Astrocyte of the spinal cord (primary cell): ENCODE data around the gene GADD45A.
A peak's percentile ranks its signal among the peaks of the same experiment; 100 is the strongest.

Experiments
- DNase-seq: peaks from one replicate; pipeline ENCODE4 v3.0.0; 2011; ENCODE audit warnings: low read depth, low spot score
- H3K4me3 ChIP-seq: 2 replicates; pipeline ENCODE4 v1.5.1; 2011; ENCODE audit warnings: low read depth, mild to moderate bottlenecking, low read length, moderate library complexity
- CTCF ChIP-seq: IDR thresholded peaks from 2 replicates; pipeline ENCODE4 v1.5.1; 2012; ENCODE audit warnings: low read depth, mild to moderate bottlenecking, low read length, inconsistent platforms
- in situ Hi-C: cut with HindIII; loops from 2 replicates; pipeline ENCODE4 v1.10.0; 2017; ENCODE audit warnings: low sequenced_read_pairs

The GADD45A gene

GRCh38 chr1:67646145-67647035 is 38.6 kb upstream of the GADD45A start:
- H3K4me3 ChIP-seq = no peak overlapping the region
- DNase-seq = peak; percentile 42
- in situ Hi-C loops = no loop called here
- no peak for TF ChIP-seq CTCF

DNA sequence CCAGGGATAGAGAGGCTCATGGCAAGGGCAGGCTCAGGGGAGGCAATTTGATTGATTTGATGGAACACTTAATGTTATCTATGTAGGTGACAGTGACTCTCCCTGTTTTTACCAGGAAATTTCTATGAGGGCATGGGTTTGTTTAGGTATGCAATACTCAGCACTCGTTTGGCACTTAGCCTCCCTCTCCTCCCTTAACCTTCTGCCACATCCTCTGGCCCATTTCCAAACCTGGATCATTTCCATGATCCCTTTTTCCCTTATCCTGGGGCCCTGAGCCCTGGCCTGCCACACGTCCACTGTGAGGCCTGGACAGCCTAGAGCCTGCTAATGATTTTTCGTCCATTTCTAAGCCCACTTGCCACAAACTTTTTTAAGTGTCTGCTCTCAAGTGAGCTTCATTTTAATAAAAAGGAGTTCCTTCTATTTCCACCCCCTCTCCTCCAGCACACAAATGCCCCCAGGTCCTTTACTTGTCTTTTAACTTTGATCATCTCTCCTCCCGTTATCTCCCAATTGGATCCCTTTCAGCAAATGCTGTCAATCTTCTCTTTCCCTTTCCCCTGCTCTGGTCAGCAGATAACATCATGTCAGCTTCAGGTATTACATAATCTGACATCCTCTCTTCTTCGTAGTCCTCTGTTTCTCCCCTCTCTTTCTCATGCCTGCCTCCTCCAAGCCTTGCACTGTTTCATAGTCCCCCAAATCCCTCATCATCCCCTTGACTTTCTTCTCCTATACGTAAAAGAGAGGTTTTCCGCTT is 37.8 kb upstream of the GADD45A start:
- DNase-seq = peak; percentile 22

GRCh38 chr1:67647814-67648358 is 37.1 kb upstream of the GADD45A start:
- no peak overlapping the region for H3K4me3 ChIP-seq
- DNase-seq = no peak
- in situ Hi-C loops = no loop called here
- no peak for TF ChIP-seq CTCF

More for the DNA sequence above, 37.8 kb upstream of the GADD45A start:
- H3K4me3 ChIP-seq = no peak overlapping the region
- in situ Hi-C loops = no loop called here
- no peak for TF ChIP-seq CTCF

DNA sequence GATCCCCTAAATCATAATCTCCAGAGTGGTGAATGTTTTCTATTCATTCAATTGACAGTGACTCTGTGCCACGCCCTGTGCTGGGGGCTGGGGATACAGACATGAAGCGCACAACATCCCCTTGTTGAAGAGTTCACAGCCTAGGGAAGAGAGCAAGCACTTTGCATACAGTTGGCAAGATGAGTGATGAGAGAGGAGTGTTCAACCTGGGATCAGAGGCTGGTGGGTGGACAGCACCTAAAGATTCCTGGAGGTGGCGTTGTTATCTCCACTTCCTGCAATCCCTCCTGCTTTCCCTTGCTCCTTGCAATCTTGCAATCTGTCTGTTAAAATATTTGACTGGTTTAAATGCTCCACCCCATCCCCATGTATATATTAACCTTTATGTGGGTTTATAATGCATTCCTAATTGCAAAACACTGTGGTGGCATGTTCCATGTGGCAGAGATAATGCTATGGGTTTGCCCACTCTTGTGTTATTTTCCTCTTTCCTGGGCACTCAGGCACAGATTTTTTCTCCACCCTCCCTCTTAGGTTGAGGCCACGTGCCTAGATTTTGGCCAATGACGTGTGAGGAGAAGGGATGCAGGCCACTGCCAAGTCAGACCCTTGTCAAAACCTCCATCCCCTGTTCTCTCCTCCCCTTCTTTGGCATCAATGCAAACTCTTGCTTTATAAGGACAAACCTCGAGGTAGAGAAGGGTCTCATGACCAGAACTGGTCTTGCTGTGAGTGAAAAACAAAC is 36.2 kb upstream of the GADD45A start:
- in situ Hi-C loops = no loop called here
- H3K4me3 ChIP-seq = no peak overlapping the region
- no peak for DNase-seq
- TF ChIP-seq CTCF = no peak

DNA sequence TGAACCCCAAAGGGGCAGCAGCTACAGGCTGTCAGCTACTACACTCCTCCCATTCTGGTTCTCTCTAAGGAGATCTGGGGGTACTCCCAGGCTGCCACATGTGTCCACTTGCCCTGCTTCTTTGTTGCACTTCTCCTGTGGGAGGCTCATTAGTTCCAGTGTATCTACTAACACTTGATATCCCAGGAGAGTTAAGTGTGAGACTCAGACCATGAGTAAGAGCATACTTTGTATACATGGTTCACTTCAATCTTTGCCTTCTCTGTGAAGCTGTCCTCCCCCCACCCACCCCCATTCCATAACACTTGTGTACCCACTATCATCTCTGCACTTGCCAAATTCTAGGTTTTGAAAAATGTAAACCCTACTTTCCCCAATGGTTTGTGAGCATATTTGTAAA is 34.9 kb upstream of the GADD45A start:
- no peak for TF ChIP-seq CTCF
- no peak overlapping the region for H3K4me3 ChIP-seq
- DNase-seq = no peak
- in situ Hi-C loops = no loop called here

DNA sequence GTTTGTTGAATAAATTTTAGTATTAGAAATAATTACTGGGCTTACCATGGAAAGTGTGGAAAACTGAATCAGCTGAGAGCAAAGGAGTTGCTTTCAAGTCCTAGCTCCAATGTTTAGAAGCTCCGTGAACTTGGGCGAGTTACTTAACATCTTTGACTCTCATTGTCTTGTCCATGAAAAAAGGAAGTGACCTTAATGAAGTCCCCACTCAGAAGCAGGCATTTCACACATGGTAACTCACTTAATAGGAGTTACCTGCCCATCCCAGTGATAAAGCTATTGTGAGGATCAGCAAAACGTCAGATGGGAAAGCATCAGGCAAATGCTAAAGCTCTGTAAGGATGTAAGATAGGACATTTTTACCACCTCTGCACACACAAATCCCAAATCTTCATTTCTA is 34.0 kb upstream of the GADD45A start:
- in situ Hi-C loops = no loop called here
- TF ChIP-seq CTCF = no peak
- H3K4me3 ChIP-seq = no peak overlapping the region
- DNase-seq = no peak
